ENCODE results near the gene CPTP.

The CPTP gene

DNA sequence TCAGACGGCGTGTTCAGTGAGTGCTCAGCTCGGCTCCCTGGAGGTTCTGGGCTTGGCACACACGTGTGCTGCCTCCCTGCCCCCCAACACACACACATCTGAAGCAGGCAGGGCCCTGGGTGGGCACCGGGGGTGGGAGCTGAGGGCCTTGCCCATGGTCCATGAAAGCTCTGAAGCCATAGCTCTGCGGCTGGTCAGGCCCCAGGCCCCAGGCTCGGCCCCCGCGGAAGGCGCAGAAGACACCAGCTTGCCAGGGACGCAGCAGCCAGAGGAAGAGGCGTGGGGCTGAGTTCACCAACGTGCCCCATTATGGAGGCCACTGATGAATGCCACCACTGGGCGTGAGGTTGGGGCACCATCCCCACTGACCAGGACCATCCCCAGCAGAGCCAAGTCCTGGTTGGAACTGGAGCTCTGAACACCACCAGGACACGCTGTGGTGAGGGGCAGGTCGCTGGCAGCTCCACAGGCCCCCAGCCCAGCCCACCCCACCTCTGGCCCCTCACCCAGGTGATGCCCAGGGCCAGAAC is 46.2 kb downstream of the CPTP start:
- DNase-seq: no peak

DNA sequence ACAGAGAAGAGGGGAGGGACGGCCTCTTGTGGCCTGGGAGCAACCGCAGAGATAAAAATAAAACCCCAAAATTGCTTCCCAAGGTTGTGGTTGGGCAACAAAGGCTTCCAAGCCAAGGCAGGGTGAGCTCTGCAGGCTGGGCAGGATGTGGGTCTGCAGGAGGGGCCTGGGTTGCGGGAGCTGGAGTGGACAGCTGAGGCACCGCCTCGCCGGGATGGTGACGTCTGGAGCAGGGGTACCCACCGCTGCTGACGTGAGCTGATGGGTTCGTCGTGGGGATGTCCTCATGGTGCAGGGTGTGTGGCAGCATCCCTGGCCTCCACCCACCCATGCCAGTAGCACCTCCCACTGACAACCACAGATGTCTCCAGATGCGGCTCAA is 46.8 kb downstream of the CPTP start:
- no peak for DNase-seq

DNA sequence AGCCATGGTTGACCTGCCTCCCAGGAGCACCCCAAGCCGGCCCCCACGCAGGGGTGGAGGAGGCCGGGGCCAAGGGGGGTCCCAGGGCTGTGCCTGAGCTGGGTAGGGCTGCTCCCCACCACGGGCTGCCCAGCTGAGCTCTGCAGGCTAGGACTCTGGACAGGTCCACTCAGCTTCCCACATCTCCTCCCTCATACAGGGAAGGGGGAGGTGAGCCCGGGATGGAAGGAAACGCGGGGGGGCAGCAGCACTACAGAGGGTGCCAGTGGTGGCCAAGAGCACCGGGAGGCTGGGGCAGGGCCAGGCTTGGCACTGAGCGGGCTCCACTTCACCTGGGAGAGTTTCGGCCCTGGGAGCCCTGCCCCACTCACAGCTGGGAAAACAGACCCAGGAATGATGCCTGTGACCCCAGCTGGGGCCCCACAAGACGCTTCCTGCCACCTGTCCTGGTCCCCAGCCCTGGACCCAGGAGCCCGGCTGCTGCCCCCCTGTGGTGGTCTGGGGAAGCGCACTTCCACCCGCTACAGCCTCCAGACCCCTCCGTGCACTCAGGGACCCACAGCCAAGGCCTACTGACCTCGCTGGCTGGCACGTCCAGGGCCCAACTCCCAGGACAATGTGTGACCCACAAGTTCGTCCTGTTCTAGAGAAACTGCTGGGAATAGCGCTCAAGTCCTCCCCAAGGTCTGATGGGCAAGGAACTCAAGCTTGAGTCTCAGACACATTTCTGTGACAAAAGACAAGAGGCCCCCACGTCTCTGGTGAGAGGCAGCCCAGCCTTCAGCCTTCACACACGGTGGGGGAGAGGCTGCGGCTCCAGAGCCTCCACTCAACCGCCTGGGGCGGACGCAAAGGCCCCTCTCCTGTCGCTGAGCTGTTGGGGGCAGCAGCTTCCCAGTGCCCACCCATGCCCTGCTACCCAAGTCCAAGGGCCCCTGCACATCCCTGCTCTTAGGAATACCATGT is 47.4 kb downstream of the CPTP start:
- DNase-seq: peak; percentile 92

DNA sequence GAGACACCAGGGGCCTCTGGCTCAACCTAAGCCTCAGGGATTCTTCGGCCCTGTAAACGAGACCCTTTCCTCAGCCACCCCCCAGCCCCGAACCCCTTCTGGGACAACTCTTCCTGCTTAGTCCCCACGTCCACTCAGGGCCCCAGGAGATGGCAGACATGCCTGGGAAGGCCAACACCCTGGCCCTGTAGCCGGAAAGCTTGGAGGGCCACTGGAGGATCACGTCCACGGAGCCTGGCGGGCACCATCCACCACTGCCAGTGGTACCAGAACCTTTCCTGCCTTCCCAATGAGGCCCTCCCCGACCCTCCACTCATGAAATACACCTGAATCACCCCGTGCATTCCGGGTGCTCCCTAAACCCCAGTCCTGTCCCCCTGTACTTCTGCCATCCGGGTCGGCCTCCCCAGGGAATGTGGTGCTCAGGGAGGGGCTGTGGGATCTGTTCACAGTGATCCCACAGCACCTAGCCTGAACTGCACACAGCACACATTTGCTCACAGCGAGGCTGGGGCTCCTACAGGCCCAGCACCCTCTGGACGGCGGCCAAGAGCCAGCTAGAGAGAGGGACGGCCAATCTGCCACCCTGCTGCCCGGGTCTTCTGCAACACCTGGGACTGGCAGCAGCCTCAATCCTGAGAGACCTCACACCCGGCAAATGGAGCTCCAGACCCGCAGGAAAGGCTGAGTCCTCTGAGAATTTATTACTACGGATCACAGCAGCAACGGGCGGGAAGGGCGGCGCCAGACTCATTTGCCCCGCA is 48.6 kb downstream of the CPTP start:
- DNase-seq: no peak

DNA sequence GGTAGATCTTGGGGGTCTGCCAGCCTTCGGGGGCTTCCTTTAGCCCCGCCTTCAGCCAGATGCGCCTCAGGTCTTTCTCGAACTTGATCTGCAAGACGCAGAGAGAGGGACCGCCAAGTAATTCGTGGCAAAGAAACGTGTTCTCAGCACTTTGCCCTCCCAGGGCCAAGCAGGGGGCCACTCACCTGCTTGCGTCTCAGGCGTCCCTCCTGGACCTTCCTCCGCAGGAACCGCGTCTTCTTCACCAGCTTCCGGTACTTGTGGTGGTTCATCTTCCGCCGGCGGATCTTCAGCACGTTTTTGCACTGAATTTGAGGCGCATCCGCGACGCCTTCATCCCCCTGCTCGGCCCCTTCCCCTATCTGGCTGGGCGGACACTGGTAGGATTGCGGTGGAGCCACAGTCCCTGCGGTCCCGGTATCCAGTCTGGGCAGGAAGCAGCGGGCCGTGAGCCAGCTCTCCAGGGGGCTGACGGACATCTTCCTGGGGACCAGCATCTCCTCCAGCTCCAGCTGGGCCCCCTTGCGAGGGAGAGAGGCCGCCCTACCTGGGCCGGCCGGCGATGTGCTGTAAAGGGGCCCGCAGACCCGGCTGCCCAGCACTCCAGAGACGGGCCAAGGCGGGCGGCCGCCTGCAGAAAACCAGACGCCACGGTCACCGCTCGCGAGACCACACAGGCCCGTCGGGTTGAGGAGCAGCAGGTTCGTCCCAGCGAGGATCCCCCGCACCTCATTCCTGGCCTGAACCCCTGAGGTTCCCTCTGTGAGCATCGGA is 49.4 kb downstream of the CPTP start:
- peak; percentile 57 for DNase-seq

DNA sequence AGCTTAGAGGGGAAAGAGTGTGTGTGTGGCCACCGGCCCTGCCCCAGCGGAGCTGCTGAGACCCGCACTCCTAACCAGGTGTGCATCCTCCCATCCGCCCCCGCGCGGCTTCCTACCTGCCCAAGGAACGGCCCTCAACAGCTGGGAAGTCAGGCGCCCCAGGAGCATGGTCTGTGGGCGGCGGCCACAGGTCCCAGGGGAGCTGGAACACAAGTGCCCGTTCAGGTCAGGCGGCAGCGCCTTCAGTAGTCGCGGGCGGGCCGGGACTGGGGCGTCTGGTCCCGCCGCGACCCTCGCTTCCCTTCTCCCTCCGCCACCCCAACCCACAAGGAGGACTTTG is 50.0 kb downstream of the CPTP start:
- peak; percentile 63 for DNase-seq

DNA sequence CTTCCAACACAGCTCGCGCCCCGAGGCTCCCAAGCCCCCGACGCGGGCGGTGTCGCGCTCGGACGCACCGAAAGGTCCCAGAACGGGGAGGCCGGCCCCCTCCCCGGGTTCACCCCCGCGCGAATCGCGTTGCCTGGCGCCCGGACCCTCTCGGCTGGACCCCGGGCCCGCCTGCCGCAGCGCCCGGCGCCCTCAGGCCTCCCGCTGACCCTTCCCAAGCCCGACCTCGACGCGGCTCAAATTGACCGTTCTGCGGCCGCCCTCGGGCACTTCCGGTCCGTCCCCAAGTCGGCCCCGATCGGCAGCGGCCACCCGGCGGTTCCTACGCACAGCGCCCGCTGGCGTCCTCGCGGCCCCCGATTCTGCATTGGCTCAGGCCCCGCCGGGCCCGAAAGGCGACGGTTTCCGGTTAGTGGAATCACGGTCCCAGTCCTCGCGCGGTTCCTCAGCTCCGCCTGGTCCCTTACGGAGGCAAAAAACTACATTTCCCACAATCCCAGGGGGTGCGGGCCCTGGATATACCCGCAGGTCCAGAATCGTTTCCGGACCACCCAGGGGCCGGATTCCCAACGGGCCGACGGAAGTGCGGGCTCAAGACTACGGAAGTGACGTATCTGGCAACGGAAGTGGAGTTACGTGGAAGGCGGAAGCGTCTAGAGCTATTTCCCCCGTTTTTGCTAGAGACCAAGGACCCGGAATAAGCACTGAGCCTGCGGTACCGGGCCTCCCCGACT is 50.5 kb downstream of the CPTP start, which contains the start of gene AURKAIP1:
AURKAIP1 (minus strand) TSS at position 279 of the 734 bp plus-strand sequence. CDS start 451 bp downstream, outside the sequence.
- DNase-seq: peak; percentile 100

DNA sequence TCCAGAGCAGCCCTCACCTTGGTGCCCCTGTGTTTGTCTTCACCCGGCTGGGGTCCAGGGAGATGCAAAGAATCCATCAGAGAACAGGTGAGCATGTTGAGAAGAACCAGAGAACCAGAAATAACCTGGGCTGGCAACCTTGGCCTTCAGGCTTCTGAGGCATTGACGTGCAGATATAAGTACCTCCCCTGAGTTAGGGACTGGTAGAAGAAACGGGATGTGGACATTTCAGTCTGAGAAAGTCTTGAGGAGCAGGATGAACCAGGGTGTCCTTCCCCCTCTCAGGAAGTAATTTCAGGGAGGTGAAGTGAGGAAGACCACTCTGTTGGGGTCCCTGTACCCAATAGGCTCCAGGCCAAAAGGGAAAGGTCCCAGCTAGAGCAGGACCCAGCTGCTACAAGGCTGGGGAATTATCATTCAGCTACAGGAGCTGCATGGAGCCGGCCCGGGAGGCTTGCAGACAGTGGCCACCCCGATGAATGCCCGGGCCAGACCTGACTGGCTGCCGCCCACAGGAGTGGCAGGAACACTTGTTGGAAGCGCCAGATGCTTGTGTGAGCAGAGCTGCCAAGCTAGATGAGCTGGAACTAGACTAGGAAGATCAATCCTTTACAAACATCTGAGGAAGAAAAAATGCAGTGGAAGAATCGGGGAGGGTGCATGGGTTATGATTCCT is 52.1 kb downstream of the CPTP start:
- no peak for DNase-seq

DNA sequence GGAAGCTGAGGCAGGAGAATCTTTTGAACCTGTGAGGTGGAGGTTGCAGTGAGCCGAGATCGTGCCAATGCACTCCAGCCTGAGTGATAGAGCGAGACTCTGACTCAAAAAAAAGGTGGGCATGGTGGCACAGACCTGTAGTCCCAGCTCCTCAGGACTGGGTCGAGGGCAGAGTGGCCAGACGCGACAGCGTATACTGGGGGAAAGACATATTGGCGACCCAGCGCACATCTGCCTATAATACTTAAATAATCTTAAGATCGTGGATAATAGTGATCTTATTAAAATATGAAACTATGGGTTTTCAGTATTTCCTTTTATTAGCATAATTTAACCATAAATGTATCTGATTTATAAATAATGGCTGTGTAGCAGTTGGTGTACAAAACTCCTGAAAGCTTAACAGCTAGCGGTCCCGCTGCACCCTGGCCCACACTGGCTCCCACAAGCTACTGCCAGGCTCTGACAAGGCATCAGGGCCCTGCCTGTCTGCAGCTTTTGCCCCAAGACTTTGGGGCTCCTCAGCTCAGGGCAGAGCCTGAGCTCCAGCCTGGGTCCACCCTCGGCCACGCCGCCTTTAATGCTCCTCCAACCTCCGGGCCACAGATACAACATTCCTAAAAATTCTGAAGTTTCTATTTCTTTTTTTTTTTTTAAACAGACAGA is 53.1 kb downstream of the CPTP start:
- no peak for DNase-seq
